ENCODE data around the gene IER3IP1.

- TF ChIP-seq CTCF (IDR thresholded peaks at IDR 0.05): no peak
- no peak for TF ChIP-seq POLR2A (IDR thresholded peaks at IDR 0.05)
These were observed 67.2 kb downstream of the IER3IP1 start for GRCh38 chr18:47108998-47109405.
